Liver (tissue), 9 donors: ENCODE results near the gene CORO2B. TPM values are rescaled to one million over a fixed set of nuclear protein-coding genes. Genes with fewer than 3 reads are reported as not detected.

Experiments used
- DNase-seq: peaks from one replicate; pipeline ENCODE4 v3.0.0-alpha.2; 2017; ENCODE audit warnings: low spot score
- H3K27ac ChIP-seq, 2 donors: one replicate each; pipeline ENCODE4 v1.7.0; 2013; ENCODE audit warnings: inconsistent platforms in 2 of 2, low read length in 2 of 2, control low read depth in 1 of 2, low read depth in 1 of 2, mild to moderate bottlenecking in 1 of 2
- H3K27me3 ChIP-seq, 4 donors: one replicate each; pipeline versions ENCODE4 v1.6.1 to v1.7.0; 2013; ENCODE audit warnings: low read length in 3 of 4, inconsistent platforms in 1 of 4, mild to moderate bottlenecking in 1 of 4, moderate library complexity in 1 of 4; ENCODE audit not compliant: control insufficient read depth in 4 of 4, insufficient read depth in 4 of 4
- H3K36me3 ChIP-seq, 4 donors: one replicate each; pipeline versions ENCODE4 v1.6.1 to v1.7.0; 2013; ENCODE audit warnings: low read length in 3 of 4, mild to moderate bottlenecking in 3 of 4, low read depth in 1 of 4, moderate library complexity in 1 of 4; ENCODE audit not compliant: control insufficient read depth in 4 of 4, insufficient read depth in 3 of 4
- H3K4me1 ChIP-seq, 4 donors: one replicate each; pipeline versions ENCODE4 v1.6.1 to v1.7.0; 2013; ENCODE audit warnings: low read length in 3 of 4, mild to moderate bottlenecking in 3 of 4, moderate library complexity in 1 of 4; ENCODE audit not compliant: control insufficient read depth in 4 of 4, insufficient read depth in 4 of 4
- H3K4me3 ChIP-seq, 3 donors: one replicate each; pipeline versions ENCODE4 v1.6.1 to v1.7.0; 2013; ENCODE audit warnings: low read length in 3 of 3, control low read depth in 1 of 3, low read depth in 1 of 3, mild to moderate bottlenecking in 1 of 3
- H3K9ac ChIP-seq, 2 donors: one replicate each; pipeline ENCODE4 v1.7.0; 2013; ENCODE audit warnings: low read length in 2 of 2, mild to moderate bottlenecking in 2 of 2, moderate library complexity in 2 of 2, control low read depth in 1 of 2, low read depth in 1 of 2
- H3K9me3 ChIP-seq, 4 donors: one replicate each; pipeline versions ENCODE4 v1.6.1 to v1.7.0; 2013; ENCODE audit warnings: low read length in 3 of 4; ENCODE audit not compliant: control insufficient read depth in 4 of 4
- CTCF ChIP-seq: fragments of 150-350 bp; IDR thresholded peaks from 2 replicates; pipeline ENCODE4 v1.5.1; 2017; ENCODE audit warnings: improper control_type of control experiment, low read depth, low read length; ENCODE audit not compliant: missing input control
- EGR1 ChIP-seq, 2 donors: IDR thresholded peaks; 2 replicates each; pipeline ENCODE4 v1.6.1; 2016 to 2018; ENCODE audit warnings: antibody characterized with exemption in 2 of 2, low read depth in 2 of 2
- FOXA1 ChIP-seq: IDR thresholded peaks from 2 replicates; pipeline ENCODE4 v1.6.1; 2016; ENCODE audit warnings: antibody characterized with exemption
- FOXA2 ChIP-seq: IDR thresholded peaks from 2 replicates; pipeline ENCODE4 v1.6.1; 2016; ENCODE audit warnings: antibody characterized with exemption
- GABPA ChIP-seq, 2 donors: IDR thresholded peaks in 1 of 2; conservative IDR thresholded peaks in 1 of 2; 2 replicates each; pipeline ENCODE4 v1.6.1; 2016; ENCODE audit warnings: antibody characterized with exemption in 2 of 2, mild to moderate bottlenecking in 1 of 2, moderate library complexity in 1 of 2
- JUND ChIP-seq, 2 donors: IDR thresholded peaks; 2 replicates each; pipeline ENCODE4 v1.6.1; 2016; ENCODE audit warnings: antibody characterized with exemption in 2 of 2
- MAX ChIP-seq: IDR thresholded peaks from 2 replicates; pipeline ENCODE4 v1.6.1; 2016; ENCODE audit warnings: antibody characterized with exemption
- NR2F2 ChIP-seq: IDR thresholded peaks from 2 replicates; pipeline ENCODE4 v1.6.1; 2016; ENCODE audit warnings: antibody characterized with exemption
- RAD21 ChIP-seq, 2 donors: IDR thresholded peaks; 2 replicates each; pipeline ENCODE4 v1.6.1; 2016; ENCODE audit warnings: antibody characterized with exemption in 2 of 2, mild to moderate bottlenecking in 2 of 2
- RXRA ChIP-seq, 2 donors: IDR thresholded peaks; 2 replicates each; pipeline ENCODE4 v1.6.1; 2017 to 2018; ENCODE audit warnings: antibody characterized with exemption in 2 of 2, mild to moderate bottlenecking in 1 of 2
- TAF1 ChIP-seq: conservative IDR thresholded peaks from 2 replicates; pipeline ENCODE4 v1.6.1; 2016; ENCODE audit warnings: antibody characterized with exemption, mild to moderate bottlenecking
- WGBS: extraction: QIAGEN DNeasy Blood & Tissue Kit; methylation state at CpG from one replicate; pipeline ENCODE4 v1.1.7; 2013; 5-methylcytosine and 5-hydroxymethylcytosine counted together
- polyA plus RNA-seq, 2 donors: library from polyadenylated mRNA; stranded (reverse) in 1 of 2; unstranded in 1 of 2; fragments of 200-250 nt in 1 of 2; fragments of >200 nt in 1 of 2; fragmentation: Nextera tagmentation in 1 of 2; extraction: Ambion mirVana in 1 of 2; gene quantifications; one replicate each; pipeline versions ENCODE4 v1.2.1 to v1.2.3, GENCODE V29; 2013 to 2015
- total RNA-seq, 2 donors: library from RNA; depleted of rRNA; stranded (reverse); fragments of >200 nt; gene quantifications; one replicate each; pipeline ENCODE4 v1.2.3, GENCODE V29; 2014
- TF ChIP-seq, protein P1 (sequence below): IDR thresholded peaks from 2 replicates; pipeline ENCODE4 v1.6.1; 2016; ENCODE audit warnings: antibody characterized with exemption
- donor health status: healthy.
- donor health status: healthy.
- donor health status: healthy.
- donor health status: healthy.
- donor health status: healthy.

The CORO2B gene
- total and polyA plus RNA-seq, 4 donors: 0.15 to 0.65 (median 0.52) TPM

- 92% methylated on average over 3 of the region's 3 CpGs for WGBS
- no peaks in the 10 kb centered on the region for H3K9me3 ChIP-seq
Observed at GRCh38 chr15:68612503-68612902, 33.7 kb downstream of the CORO2B start.

DNA sequence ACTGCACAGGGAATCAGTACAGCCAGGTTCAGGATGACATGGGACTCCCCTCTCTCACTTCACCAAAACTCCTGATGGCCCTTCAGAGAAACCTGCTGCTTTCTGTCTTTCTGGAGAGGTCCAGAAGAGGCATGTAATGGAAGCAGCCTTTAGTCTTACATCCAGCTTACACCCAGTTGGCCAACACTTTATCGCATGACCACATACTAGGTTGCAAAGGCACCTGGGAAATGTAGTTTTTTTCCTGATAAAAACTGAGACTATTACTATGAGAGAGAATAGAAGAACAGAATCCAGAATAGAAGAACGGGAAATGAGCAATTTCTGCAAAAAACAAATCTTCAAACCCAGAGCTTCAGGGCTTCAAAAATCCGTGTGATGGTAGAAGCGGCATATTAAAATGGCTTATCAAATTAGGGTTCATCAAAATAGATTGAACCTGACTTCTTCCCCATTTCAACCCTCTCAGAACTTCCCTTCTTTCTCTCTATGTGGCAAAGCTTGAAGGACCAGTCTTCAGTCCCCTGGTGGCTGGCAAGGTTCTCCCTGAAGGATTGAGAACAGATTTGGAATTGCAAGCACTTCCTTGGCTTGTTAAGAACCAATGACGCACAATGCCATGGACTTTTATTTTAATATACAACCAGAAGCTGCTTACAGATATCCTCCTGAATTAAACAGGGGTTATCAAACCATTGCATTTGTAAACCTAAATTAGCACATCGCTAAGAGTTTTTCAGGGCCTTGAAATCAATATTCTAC is 34.4 kb downstream of the CORO2B start:
- no peak overlapping the region for H3K4me3 ChIP-seq
- H3K27me3 ChIP-seq: no peaks in the 10 kb centered on the region
- H3K27ac ChIP-seq: no peak overlapping the region
- TF ChIP-seq NR2F2 (no peak), JUND (IDR thresholded peaks at IDR 0.05) (no peak), FOXA2 (no peak)
- DNase-seq: no peak
- H3K4me1 ChIP-seq: peaks cover 0 to under 1% (median under 1%) of the 10 kb centered on the region in 4 donors
- no peak overlapping the region for H3K9ac ChIP-seq
- H3K36me3 ChIP-seq: no peaks in the 10 kb centered on the region
- no peaks in the 10 kb centered on the region for H3K9me3 ChIP-seq
- WGBS: 89% methylated on average over 6 of the region's 6 CpGs

More at GRCh38 chr15:68612503-68612902, 33.7 kb downstream of the CORO2B start:
- Histone ChIP-seq H3K9ac (no peak overlapping the region), H3K4me1 (no peaks in the 10 kb centered on the region), H3K4me3 (no peak overlapping the region), H3K27ac (no peak overlapping the region), H3K36me3 (no peaks in the 10 kb centered on the region), H3K27me3 (no peaks in the 10 kb centered on the region)
- TF ChIP-seq FOXA2: no peak
- DNase-seq: no peak

DNA sequence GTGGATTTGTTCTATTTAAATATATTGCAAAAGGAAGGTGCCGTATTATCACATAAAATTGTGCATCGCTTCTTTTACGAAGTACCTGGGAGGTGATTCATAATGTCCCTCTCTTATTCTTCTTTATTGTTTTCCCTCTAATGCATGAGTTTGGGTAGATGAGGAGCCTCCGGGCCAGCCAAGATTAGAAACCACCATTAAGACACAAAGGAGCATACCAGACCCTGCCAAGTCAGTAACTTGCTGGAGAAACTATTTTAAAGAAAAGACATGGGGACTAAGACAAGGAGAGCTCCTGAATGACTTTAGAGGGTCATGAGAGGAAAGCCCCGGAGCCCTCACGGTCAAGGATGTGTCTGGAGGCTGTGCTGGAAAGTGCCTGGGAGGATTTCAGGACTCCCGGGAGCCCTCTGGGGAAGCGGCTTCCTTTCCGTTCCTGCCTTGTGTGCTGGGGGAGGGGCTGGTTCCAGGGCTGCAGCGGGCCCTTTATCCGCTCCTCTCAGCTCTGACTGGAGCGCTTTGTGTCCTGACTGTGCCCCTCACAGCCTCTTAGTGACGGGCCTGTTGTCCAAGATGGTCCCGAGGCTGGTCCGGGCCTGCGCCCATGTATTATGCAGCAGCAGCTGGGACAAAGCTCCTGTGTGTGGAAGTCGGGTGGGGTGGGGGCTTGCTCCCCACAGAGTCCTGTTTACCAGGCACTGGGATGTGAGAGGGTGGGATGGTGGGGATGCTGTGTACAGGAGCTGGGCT is 35.7 kb downstream of the CORO2B start:
- no peak overlapping the region for H3K27ac ChIP-seq

GRCh38 chr15:68615301-68615700 is 36.5 kb downstream of the CORO2B start:
- WGBS: 78% methylated on average over 1 of the region's 1 CpG
- Histone ChIP-seq H3K4me1 (peaks cover 2 to 8% (median 6%) of the 10 kb centered on the region in 4 donors), H3K9me3 (no peaks in the 10 kb centered on the region), H3K36me3 (no peaks in the 10 kb centered on the region), H3K27me3 (no peaks in the 10 kb centered on the region), H3K27ac (no peak overlapping the region), H3K4me3 (no peak overlapping the region), H3K9ac (no peak overlapping the region)
- TF ChIP-seq GABPA (IDR thresholded peaks at IDR 0.05 in 1 of 2, conservative IDR thresholded peaks at IDR 0.05 in 1 of 2) (no peak), EGR1 (IDR thresholded peaks at IDR 0.05; ENCODE audit: low read depth in 2 of 2) (no peak), MAX (no peak), RAD21 (IDR thresholded peaks at IDR 0.05) (no peak), RXRA (IDR thresholded peaks at IDR 0.05) (no peak), TAF1 (no peak), FOXA1 (no peak), CTCF (no peak)
- TF ChIP-seq, protein P1, sequence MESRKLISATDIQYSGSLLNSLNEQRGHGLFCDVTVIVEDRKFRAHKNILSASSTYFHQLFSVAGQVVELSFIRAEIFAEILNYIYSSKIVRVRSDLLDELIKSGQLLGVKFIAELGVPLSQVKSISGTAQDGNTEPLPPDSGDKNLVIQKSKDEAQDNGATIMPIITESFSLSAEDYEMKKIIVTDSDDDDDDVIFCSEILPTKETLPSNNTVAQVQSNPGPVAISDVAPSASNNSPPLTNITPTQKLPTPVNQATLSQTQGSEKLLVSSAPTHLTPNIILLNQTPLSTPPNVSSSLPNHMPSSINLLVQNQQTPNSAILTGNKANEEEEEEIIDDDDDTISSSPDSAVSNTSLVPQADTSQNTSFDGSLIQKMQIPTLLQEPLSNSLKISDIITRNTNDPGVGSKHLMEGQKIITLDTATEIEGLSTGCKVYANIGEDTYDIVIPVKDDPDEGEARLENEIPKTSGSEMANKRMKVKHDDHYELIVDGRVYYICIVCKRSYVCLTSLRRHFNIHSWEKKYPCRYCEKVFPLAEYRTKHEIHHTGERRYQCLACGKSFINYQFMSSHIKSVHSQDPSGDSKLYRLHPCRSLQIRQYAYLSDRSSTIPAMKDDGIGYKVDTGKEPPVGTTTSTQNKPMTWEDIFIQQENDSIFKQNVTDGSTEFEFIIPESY: no peak
- no peak for DNase-seq

More for the DNA sequence above, 35.7 kb downstream of the CORO2B start:
- Histone ChIP-seq H3K36me3 (no peaks in the 10 kb centered on the region), H3K4me1 (peaks cover 2 to 8% (median 6%) of the 10 kb centered on the region in 4 donors), H3K4me3 (no peak overlapping the region), H3K27me3 (no peaks in the 10 kb centered on the region), H3K9me3 (no peaks in the 10 kb centered on the region), H3K9ac (no peak overlapping the region)
- peak in 1 of 2 donors; percentile 37 for TF ChIP-seq RXRA (IDR thresholded peaks at IDR 0.05)
- TF ChIP-seq MAX: no peak
- DNase-seq: no peak
- WGBS: 68% methylated on average over 17 of the region's 17 CpGs
